Measurements from ENCODE around the gene EIPR1. TPM values are rescaled to one million over a fixed set of nuclear protein-coding genes. Genes with fewer than 3 reads are reported as not detected.

The EIPR1 gene
- total and polyA plus RNA-seq, 9 donors, result 16.9 to 22.8 (median 18.7) TPM

DNA sequence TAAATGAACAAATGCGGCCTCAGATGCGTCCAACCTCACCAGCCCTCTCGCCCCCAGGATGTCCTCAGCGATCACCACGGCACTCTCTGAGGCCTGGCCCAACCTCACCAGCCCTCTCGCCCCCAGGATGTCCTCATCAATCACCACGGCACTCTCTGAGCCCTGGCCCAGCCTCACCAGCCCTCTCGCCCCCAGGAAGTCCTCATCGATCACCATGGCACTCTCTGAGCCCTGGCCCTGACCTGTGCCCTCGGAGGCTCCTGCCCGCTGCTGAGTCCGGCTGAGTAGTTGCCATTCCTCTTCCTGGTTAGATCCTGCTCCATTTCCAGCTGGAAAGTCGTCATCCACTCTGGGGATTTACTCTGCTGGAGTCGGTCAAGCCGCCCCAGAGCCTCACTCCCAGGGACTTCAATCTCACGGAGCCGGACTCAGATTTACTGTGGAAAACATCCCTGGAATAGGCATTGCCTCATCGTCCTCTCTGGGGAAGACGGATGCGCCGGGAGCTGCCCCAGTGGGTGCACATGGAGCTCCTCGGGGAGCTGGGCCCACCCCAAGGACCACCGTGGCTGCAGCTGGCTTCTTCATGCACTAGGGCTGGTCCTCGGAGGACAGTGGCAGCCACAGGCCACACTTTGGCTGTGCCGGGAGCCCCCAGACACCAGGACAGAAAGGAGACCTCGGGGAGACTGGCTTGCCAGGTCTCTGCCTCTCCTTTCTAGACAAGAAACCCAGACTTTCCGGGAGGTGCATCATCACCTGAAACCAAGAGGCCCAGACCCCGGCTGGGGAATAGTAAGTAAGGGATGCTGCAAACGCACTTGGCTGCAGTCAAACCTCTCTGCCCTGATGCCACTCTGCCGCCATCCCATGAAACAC, 230.6 kb downstream of the EIPR1 start:
- H3K36me3 ChIP-seq (ENCODE audit: control insufficient read depth, insufficient read depth, low read length), result no peaks in the 10 kb centered on the region
- no peak overlapping the region for H3K27ac ChIP-seq (ENCODE audit: low read length)
- peaks cover 19% of the 10 kb centered on the region for H3K4me1 ChIP-seq (ENCODE audit: control insufficient read depth, insufficient read depth, low read length)
- H3K4me3 ChIP-seq (ENCODE audit: low read length), result no peak overlapping the region
- DNase-seq, result no peak
- no peaks in the 10 kb centered on the region for H3K27me3 ChIP-seq (ENCODE audit: control insufficient read depth, insufficient read depth, low read length)
- H3K9me3 ChIP-seq (replicated peaks; ENCODE audit: control insufficient read depth, low read depth, low read length), result peaks cover 3% of the 10 kb centered on the region
- 59% methylated on average over 26 of the region's 30 CpGs for WGBS (ENCODE audit: insufficient coverage)

DNA sequence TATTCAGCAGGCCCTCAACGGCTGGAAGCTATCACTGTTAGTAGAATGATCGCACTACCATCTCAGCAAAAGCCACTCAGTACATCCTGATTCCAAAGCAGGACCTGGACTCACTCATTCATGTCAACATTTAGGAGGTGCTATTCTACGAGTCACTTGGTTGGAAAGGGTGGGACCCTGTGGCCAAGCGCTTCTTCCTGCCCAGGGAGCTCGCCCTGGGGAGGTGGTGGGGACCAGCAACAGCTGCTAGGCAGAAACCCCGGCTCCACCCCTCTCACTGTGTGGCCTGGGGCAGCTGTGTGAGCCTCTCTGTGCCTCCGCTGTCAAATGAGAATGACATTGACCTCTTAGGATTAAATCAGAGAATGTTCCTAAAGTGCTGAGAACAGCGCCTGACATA, 231.4 kb downstream of the EIPR1 start:
- 49% methylated on average over 5 of the region's 8 CpGs for WGBS (ENCODE audit: insufficient coverage)

DNA sequence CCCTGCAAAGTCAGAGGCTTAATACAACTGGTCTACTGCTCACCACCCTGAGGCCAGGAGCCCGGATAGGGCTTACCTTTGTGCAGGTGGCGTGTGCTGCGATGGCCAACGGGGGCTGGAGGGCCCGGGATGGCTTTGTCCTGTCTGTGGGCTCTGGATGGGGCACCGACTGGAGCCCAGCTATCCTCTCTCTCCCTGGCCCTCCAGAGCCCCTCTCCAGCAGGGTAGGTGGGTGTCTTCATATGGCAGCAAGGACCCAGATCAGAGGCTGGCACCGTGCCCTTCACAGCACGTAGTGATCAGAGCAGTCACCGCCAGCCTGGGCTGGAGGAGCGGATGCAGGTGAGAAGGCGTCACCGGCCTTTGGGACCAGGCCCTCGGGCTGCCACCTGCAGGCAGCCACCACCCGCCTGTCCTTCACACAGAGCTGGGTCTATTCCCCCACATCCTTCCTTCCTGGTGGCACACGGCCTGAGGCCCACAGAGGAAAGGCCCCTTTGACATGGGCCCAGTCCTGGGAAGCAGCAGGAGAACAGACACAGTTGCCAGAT, 232.1 kb downstream of the EIPR1 start:
- 83% methylated on average over 8 of the region's 15 CpGs for WGBS (ENCODE audit: insufficient coverage)

More for the DNA sequence above, 231.4 kb downstream of the EIPR1 start:
- peaks cover 17% of the 10 kb centered on the region for H3K4me1 ChIP-seq (ENCODE audit: control insufficient read depth, insufficient read depth, low read length)
- no peaks in the 10 kb centered on the region for H3K36me3 ChIP-seq (ENCODE audit: control insufficient read depth, insufficient read depth, low read length)
- H3K27me3 ChIP-seq (ENCODE audit: control insufficient read depth, insufficient read depth, low read length), result no peaks in the 10 kb centered on the region
- H3K27ac ChIP-seq (ENCODE audit: low read length), result no peak overlapping the region
- no peak overlapping the region for H3K4me3 ChIP-seq (ENCODE audit: low read length)
- H3K9me3 ChIP-seq (replicated peaks; ENCODE audit: control insufficient read depth, low read depth, low read length), result peaks cover 3% of the 10 kb centered on the region
- DNase-seq, result no peak

DNA sequence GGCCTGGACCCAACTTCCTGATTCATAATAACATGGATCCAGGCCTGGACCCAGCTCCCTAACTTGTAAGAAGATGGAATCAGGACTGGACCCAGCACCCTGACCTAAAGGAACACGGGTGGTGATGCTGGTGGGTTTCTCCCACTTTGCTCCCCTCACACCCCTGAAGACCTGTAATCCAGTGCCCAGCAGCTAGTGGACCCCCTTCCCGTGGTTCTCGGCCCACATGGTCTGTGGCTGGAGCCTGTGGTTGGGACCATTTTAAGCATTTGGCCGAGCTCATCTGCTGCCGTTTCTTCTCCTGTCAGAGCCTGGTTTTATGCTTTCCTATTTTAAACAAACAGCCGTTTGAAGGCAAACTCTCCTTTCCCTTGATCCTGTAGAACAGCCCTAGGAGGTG, 232.8 kb downstream of the EIPR1 start:
- peaks cover 14% of the 10 kb centered on the region for H3K4me1 ChIP-seq (ENCODE audit: control insufficient read depth, insufficient read depth, low read length)
- DNase-seq, result no peak
- no peaks in the 10 kb centered on the region for H3K36me3 ChIP-seq (ENCODE audit: control insufficient read depth, insufficient read depth, low read length)
- H3K4me3 ChIP-seq (ENCODE audit: low read length), result no peak overlapping the region
- WGBS (ENCODE audit: insufficient coverage), result 43% methylated on average over 5 of the region's 6 CpGs
- H3K27me3 ChIP-seq (ENCODE audit: control insufficient read depth, insufficient read depth, low read length), result no peaks in the 10 kb centered on the region
- no peaks in the 10 kb centered on the region for H3K9me3 ChIP-seq (replicated peaks; ENCODE audit: control insufficient read depth, low read depth, low read length)
- no peak overlapping the region for H3K27ac ChIP-seq (ENCODE audit: low read length)

More for the DNA sequence above, 232.1 kb downstream of the EIPR1 start:
- no peaks in the 10 kb centered on the region for H3K36me3 ChIP-seq (ENCODE audit: control insufficient read depth, insufficient read depth, low read length)
- DNase-seq, result no peak
- no peak overlapping the region for H3K4me3 ChIP-seq (ENCODE audit: low read length)
- no peak overlapping the region for H3K27ac ChIP-seq (ENCODE audit: low read length)
- H3K9me3 ChIP-seq (replicated peaks; ENCODE audit: control insufficient read depth, low read depth, low read length), result no peaks in the 10 kb centered on the region
- H3K27me3 ChIP-seq (ENCODE audit: control insufficient read depth, insufficient read depth, low read length), result no peaks in the 10 kb centered on the region
- H3K4me1 ChIP-seq (ENCODE audit: control insufficient read depth, insufficient read depth, low read length), result peaks cover 14% of the 10 kb centered on the region

DNA sequence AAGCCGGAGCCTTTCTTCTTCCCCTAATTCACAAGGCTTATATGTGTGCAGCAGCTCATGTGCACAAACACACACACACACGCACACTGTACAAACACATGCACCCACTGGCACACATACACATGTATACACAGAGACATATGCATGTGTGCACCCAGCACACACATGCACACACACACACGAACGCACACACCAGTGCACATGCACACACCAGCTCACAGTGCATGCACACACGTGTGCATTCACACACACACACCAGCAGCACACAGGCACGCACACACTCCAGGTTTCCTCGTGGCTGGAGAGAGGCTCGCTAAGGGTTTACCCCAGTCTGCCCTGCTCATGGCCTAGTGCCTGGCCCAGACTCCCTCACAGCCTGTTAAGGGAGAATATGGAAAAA, 234.0 kb downstream of the EIPR1 start:
- WGBS (ENCODE audit: insufficient coverage), result 36% methylated on average over 4 of the region's 8 CpGs
- Histone ChIP-seq H3K27ac (ENCODE audit: low read length) (no peak overlapping the region), H3K27me3 (ENCODE audit: control insufficient read depth, insufficient read depth, low read length) (no peaks in the 10 kb centered on the region), H3K4me3 (ENCODE audit: low read length) (no peak overlapping the region), H3K4me1 (ENCODE audit: control insufficient read depth, insufficient read depth, low read length) (peaks cover 8% of the 10 kb centered on the region), H3K36me3 (ENCODE audit: control insufficient read depth, insufficient read depth, low read length) (no peaks in the 10 kb centered on the region), H3K9me3 (replicated peaks; ENCODE audit: control insufficient read depth, low read depth, low read length) (no peaks in the 10 kb centered on the region)
- no peak for DNase-seq

DNA sequence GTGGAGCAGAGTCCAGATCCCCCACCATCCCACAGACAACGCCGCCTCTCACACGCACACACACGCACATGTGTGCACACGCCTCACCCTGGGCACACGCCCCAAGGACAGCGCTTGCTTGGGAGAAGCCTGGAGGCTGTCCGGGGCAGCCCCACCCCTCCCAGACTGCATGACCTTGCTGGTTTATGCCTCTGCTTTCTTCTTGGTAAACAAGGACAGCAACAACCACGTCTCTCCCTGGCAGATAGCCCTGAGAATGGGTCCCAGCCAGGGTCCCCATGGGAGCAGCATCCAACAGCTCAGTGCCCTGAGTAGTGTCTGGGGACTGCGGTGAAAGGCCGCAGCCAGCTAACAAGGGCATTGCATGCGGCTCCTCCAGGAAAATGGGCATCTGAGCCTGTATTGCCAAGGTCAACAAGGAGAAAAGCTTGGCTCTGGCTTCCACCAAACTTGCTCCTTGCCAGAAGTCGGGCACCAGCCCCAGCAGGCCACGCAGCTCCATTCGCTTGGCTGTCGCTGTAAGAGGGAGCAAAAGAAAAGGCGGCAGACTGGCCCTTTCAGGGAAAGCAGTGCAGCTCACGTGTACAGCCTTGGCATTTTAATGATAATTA, 234.6 kb downstream of the EIPR1 start:
- Histone ChIP-seq H3K4me1 (ENCODE audit: control insufficient read depth, insufficient read depth, low read length) (peaks cover 3% of the 10 kb centered on the region), H3K27me3 (ENCODE audit: control insufficient read depth, insufficient read depth, low read length) (no peaks in the 10 kb centered on the region), H3K9me3 (replicated peaks; ENCODE audit: control insufficient read depth, low read depth, low read length) (no peaks in the 10 kb centered on the region), H3K27ac (ENCODE audit: low read length) (no peak overlapping the region), H3K36me3 (ENCODE audit: control insufficient read depth, insufficient read depth, low read length) (no peaks in the 10 kb centered on the region), H3K4me3 (ENCODE audit: low read length) (no peak overlapping the region)
- DNase-seq, result no peak
- WGBS (ENCODE audit: insufficient coverage), result 85% methylated on average over 14 of the region's 18 CpGs

DNA sequence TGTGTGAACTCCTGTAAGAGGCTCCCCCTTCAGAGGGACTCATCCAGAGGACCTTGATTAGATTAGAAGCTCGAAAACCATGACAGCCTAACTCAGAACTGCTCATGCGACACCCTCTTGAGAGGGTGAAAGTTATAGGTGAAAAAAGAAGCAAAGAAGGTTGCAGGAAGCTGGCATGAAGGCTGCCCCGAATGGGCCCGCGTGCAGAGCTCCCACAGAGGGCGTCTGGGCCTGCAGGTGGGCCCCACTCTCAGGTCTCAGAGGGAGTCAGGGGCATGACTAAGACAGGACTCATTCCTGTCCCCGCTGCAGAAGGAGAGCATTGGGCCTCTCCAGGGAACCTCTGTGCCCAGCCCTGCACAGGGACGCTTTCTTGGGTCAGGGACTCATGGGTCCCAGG, 235.4 kb downstream of the EIPR1 start:
- Histone ChIP-seq H3K4me1 (ENCODE audit: control insufficient read depth, insufficient read depth, low read length) (no peaks in the 10 kb centered on the region), H3K27ac (ENCODE audit: low read length) (no peak overlapping the region), H3K36me3 (ENCODE audit: control insufficient read depth, insufficient read depth, low read length) (no peaks in the 10 kb centered on the region), H3K9me3 (replicated peaks; ENCODE audit: control insufficient read depth, low read depth, low read length) (no peaks in the 10 kb centered on the region), H3K27me3 (ENCODE audit: control insufficient read depth, insufficient read depth, low read length) (no peaks in the 10 kb centered on the region), H3K4me3 (ENCODE audit: low read length) (no peak overlapping the region)
- WGBS (ENCODE audit: insufficient coverage), result 95% methylated on average over 7 of the region's 8 CpGs
- DNase-seq, result no peak

DNA sequence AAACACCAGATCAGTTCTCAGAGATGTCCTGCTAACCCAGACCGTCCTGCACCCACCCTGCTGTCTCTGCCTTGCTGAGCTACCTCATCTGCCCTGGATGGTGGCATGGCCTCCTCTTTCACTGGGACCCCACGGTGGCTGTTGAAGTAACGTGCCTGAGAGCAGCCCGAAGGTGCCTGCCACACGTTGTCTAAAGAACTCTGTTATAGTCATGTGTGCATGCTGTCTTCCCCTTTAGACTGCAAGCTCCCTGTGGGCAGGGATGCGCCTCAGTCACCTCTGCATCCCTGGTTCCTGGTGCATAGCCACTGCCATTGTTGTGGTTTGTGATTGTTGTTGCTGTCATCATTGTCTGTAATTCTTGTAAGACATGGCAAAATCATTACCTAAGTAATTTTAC, 235.9 kb downstream of the EIPR1 start:
- no peak overlapping the region for H3K27ac ChIP-seq (ENCODE audit: low read length)
- no peaks in the 10 kb centered on the region for H3K27me3 ChIP-seq (ENCODE audit: control insufficient read depth, insufficient read depth, low read length)
- no peaks in the 10 kb centered on the region for H3K36me3 ChIP-seq (ENCODE audit: control insufficient read depth, insufficient read depth, low read length)
- no peak for DNase-seq
- 86% methylated on average over 5 of the region's 6 CpGs for WGBS (ENCODE audit: insufficient coverage)
- no peaks in the 10 kb centered on the region for H3K4me1 ChIP-seq (ENCODE audit: control insufficient read depth, insufficient read depth, low read length)
- no peak overlapping the region for H3K4me3 ChIP-seq (ENCODE audit: low read length)
- no peaks in the 10 kb centered on the region for H3K9me3 ChIP-seq (replicated peaks; ENCODE audit: control insufficient read depth, low read depth, low read length)

DNA sequence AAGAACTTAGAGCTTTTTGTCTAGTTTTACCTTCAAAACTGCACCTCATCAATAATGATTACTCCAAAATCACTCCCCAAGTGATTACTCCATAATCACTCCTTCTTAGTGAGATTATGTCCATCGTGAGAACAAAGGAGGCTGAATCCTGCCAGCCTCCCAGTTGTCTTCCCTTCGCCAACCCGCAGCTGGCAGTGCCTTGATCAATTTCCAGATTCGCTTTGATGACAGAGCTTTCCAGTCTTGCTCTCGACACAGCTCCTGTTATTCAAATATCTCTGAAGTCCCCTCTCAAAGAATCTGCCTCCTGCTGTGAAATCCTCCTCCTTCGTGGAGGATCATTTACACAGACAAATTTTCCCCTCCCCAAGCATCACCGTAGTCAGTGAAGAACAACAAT, 237.7 kb downstream of the EIPR1 start:
- 65% methylated on average over 6 of the region's 7 CpGs for WGBS (ENCODE audit: insufficient coverage)

More for the DNA sequence above, 237.7 kb downstream of the EIPR1 start:
- Histone ChIP-seq H3K27me3 (ENCODE audit: control insufficient read depth, insufficient read depth, low read length) (no peaks in the 10 kb centered on the region), H3K9me3 (replicated peaks; ENCODE audit: control insufficient read depth, low read depth, low read length) (peaks cover 5% of the 10 kb centered on the region), H3K4me1 (ENCODE audit: control insufficient read depth, insufficient read depth, low read length) (no peaks in the 10 kb centered on the region), H3K4me3 (ENCODE audit: low read length) (no peak overlapping the region), H3K27ac (ENCODE audit: low read length) (no peak overlapping the region), H3K36me3 (ENCODE audit: control insufficient read depth, insufficient read depth, low read length) (no peaks in the 10 kb centered on the region)
- no peak for DNase-seq

Data from muscle of leg (tissue), 11 donors.